Activated T-helper 1 cell treated with Interleukin-2 at 50 U/mL for 16 hours (primary cell): ENCODE results near the gene CDKAL1.

ENCODE experiments used
- DNase-seq: peaks from one replicate; pipeline ENCODE4 v3.0.0-alpha.2; 2020; ENCODE audit warnings: low read depth

Gene CDKAL1

GRCh38 chr6:20927130-20927860 lies 393.0 kb downstream of the CDKAL1 start:
- DNase-seq, result no peak

- no peak for DNase-seq
Observed at GRCh38 chr6:20929283-20929682, 395.0 kb downstream of the CDKAL1 start.

GRCh38 chr6:20931093-20931492 lies 396.8 kb downstream of the CDKAL1 start:
- no peak for DNase-seq

GRCh38 chr6:20931772-20932171 lies 397.5 kb downstream of the CDKAL1 start:
- DNase-seq, result no peak

- no peak for DNase-seq
Observed at GRCh38 chr6:20932284-20932683, 398.0 kb downstream of the CDKAL1 start.

- no peak for DNase-seq
Observed at GRCh38 chr6:20933057-20933788, 399.0 kb downstream of the CDKAL1 start.

GRCh38 chr6:20936949-20937348 lies 402.7 kb downstream of the CDKAL1 start:
- no peak for DNase-seq

- DNase-seq, result no peak
Observed at GRCh38 chr6:20939161-20939775, 405.0 kb downstream of the CDKAL1 start.

GRCh38 chr6:20943040-20943627 lies 408.9 kb downstream of the CDKAL1 start:
- DNase-seq, result no peak

GRCh38 chr6:20943922-20944321 lies 409.7 kb downstream of the CDKAL1 start:
- no peak for DNase-seq

- no peak for DNase-seq
Observed at GRCh38 chr6:20946022-20946421, 411.8 kb downstream of the CDKAL1 start.

- DNase-seq, result no peak
Observed at GRCh38 chr6:20946890-20947289, 412.6 kb downstream of the CDKAL1 start.

GRCh38 chr6:20947977-20948376 lies 413.7 kb downstream of the CDKAL1 start:
- no peak for DNase-seq

- DNase-seq, result no peak
Observed at GRCh38 chr6:20948556-20948955, 414.3 kb downstream of the CDKAL1 start.

- no peak for DNase-seq
Observed at GRCh38 chr6:20949138-20949537, 414.9 kb downstream of the CDKAL1 start.

- no peak for DNase-seq
Observed at GRCh38 chr6:20952699-20953474, 418.6 kb downstream of the CDKAL1 start.

GRCh38 chr6:20954315-20954714 lies 420.1 kb downstream of the CDKAL1 start:
- no peak for DNase-seq

- DNase-seq, result no peak
Observed at GRCh38 chr6:20955131-20955530, 420.9 kb downstream of the CDKAL1 start.

GRCh38 chr6:20955751-20956150 lies 421.5 kb downstream of the CDKAL1 start:
- DNase-seq, result no peak

GRCh38 chr6:20960067-20960466 lies 425.8 kb downstream of the CDKAL1 start:
- no peak for DNase-seq

- no peak for DNase-seq
Observed at GRCh38 chr6:20965276-20965675, 431.0 kb downstream of the CDKAL1 start.

GRCh38 chr6:20965915-20966314 lies 431.7 kb downstream of the CDKAL1 start:
- no peak for DNase-seq
